Stimulated activated naive CD4-positive, alpha-beta T cell (primary cell): Measurements from ENCODE around the gene GMPR2.

Experiments used
- DNase-seq, 6 experiments: peaks; one replicate each; lab custom pipeline; 2025; lab: John Stamatoyannopoulos, UW

The GMPR2 gene

GRCh38 chr14:24268225-24268624 is 35.5 kb downstream of the GMPR2 start:
- no peak for DNase-seq

GRCh38 chr14:24269368-24269767 is 36.6 kb downstream of the GMPR2 start:
- no peak for DNase-seq

GRCh38 chr14:24269910-24270536 is 37.3 kb downstream of the GMPR2 start:
- no peak for DNase-seq

GRCh38 chr14:24270537-24271133 is 37.9 kb downstream of the GMPR2 start:
- DNase-seq: no peak

- peak; percentile 84 to 96 (median 92) for DNase-seq
Measured at GRCh38 chr14:24271134-24271833, 38.6 kb downstream of the GMPR2 start, which contains the start of gene RABGGTA. Gene RABGGTA (minus strand): TSS chr14:24271597. CDS start chr14:24271115, 482 bp downstream.

DNA sequence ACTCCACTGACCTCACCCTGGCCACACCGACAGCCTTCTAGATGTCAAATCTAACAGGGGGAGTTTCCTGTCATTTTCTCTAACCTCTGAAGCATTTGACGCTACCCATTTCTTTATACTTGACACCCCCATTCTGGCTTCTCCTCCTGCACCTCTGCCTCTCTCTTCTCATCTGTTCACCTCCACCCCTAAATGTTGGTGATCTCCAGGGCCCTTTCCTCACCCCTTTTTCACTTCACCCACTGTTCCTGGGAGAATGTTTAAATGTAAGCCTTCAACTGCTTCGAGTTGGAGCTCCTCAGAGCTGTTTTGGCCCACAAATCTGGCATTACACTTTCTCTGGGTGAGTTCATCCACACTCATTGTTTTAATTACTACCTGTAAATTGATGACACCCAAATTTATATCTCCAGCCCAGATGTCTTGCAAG is 39.1 kb downstream of the GMPR2 start:
- no peak for DNase-seq

- DNase-seq: no peak
Measured at GRCh38 chr14:24272467-24272866, 39.7 kb downstream of the GMPR2 start.

GRCh38 chr14:24273422-24273998 is 40.8 kb downstream of the GMPR2 start:
- DNase-seq: no peak

- DNase-seq: peak in 5 of 6 experiments; percentile 12 to 67 (median 59)
Measured at GRCh38 chr14:24274101-24274543, 41.4 kb downstream of the GMPR2 start.

DNA sequence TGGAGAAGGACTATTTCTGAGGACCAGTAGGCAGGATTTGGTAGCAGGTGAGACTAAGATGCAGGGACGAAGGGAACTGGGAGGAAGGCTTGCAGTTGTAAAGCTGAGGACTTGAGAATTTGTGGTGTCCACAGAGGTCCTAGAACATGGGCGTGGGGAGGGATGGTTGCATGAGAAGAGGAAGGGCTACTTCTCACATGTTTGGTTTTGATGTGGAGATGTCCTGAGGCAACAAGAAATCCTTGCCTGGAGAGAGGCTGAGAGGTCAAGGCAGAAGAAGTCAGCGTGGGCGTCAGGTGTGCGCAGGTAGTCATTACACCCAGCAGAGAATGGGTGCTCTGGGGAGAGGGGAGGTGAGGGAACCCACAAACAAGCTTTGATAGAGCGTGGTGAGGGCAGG is 44.3 kb downstream of the GMPR2 start:
- DNase-seq: no peak

DNA sequence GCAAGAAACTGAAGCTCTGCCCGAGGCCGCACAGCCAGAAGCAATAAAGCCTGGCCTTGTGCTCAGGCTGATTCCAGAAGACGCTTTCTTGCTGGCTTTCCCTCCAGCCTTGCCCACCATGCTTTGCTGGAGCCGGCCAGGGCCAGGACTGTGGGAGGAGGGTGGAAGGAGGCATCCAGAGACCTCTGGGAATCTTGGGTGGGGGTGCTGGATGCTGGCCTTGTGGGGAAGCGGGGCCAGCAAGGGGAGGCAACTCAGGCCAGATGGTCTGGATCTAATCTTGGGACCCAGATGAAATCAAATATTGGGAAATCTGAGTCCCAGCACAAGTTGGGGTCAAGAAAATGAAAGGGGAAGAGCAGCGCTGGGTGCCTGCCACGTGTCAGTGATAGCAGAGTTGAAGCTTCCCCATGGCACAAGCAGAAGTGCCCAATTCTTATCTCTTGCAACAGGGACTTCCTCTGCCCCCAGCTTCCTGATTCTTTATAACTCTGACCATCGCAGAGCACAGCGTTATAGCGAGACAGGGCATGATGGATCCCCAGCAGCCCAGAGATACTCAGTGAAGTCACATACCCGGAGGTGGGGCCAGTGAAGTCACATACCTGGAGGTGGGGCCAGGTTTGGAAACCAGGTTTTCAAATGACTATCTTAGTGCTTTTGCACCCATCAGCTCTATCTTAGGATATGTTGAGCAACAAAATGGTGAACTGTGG is 45.0 kb downstream of the GMPR2 start:
- DNase-seq: no peak

GRCh38 chr14:24278424-24278823 is 45.7 kb downstream of the GMPR2 start:
- no peak for DNase-seq

DNA sequence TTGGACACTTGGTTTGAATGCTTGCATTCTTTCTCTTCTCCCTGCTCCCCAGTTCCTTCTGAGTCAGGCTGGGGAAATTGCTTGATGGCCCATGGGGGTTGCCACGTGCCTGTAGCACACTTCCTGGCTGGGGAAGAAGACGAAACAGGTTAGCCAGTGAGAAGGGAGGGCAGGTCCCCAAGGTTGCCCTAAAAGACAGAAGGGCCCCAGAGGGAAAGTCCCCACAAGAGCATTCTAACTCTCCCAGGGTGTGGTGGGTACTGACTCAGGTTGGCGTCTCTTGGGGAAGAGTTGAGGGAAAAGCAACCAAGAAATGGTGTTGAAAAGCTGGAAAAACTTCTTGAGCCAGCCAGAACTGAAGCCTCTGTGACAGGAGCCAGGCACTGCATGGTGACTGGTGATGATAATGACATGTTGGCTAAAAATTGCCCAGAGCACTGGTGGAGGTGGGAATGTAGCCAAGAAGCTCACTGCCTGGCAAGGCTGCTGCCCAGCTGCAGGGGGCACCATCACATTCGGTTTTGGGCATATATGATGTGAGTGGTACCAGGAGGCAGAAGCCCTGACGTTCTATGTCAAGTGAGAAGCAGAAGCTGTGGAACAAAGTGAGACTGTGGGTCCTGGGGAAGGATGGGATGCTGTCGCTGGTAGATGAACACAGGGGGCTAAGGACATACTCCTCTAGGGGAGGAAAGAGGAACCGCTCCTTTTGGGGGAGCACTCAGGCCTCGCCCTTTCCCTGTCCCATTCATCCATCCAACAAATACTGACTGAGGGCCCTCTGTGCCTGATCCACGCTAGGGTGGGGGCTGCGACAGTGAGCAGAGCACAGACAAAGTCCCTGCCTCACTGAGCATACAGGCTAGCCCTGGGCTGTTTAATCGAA is 46.8 kb downstream of the GMPR2 start:
- peak; percentile 12 to 38 (median 28) for DNase-seq

GRCh38 chr14:24280797-24281460 is 48.2 kb downstream of the GMPR2 start:
- no peak for DNase-seq

GRCh38 chr14:24281636-24282035 is 48.9 kb downstream of the GMPR2 start:
- DNase-seq: no peak

- DNase-seq: no peak
Measured at GRCh38 chr14:24282736-24283135, 50.0 kb downstream of the GMPR2 start.

DNA sequence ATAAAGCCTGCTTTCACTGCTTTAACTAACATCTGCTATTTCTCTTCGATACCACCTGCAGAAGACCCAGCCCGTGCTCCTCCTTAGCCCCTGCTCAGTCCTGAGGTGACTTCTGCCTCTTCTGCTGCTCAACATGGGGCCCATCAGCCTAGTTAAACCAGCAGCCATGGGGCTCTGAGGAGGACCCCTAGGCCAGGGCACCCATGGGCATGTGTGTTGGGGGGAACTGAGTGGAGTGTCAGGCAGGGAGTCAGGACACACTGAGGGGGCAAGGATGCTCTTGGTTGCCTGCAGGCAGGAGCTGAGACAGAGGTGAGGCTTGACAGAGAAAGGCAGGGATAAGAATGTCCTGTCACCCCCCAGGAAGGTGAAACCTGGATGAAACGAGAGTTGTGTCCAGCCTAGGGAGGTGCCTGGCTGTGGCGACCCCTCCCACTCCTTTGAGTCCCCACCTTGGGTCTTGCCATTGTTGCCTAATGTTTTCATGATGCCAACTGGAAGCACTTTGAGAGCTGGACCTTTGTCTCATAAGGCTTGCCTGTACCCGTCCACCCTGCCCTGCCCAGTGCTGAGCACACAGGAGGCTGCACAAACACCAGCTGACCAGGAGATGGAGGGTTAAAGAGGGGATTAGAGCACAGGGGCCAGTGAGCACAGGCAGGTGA is 51.2 kb downstream of the GMPR2 start:
- DNase-seq: no peak

- DNase-seq: no peak
Measured at GRCh38 chr14:24284501-24285035, 51.8 kb downstream of the GMPR2 start.

- no peak for DNase-seq
Measured at GRCh38 chr14:24285351-24285750, 52.6 kb downstream of the GMPR2 start.

DNA sequence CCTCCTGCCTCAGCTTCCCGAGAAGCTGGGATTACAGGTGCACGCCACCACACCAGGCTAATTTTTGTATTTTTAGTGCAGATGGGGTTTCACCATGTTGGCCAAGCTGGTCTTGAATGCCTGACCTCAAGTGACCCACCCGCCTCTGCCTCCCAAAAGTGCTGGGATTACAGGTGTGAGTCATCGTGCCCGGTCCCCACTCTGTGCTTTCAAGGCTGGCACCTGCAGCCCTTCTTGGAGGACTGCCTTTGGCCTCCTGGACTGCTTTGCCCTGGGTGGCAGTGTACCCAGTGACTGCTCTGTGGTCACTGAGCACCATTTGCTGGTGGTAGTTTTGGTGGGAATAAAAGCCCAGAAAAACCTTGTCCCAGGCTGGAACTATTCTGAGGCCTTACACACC is 54.3 kb downstream of the GMPR2 start:
- no peak for DNase-seq
